H54 (cell line): ENCODE measurements around the gene LRRC71.
A peak's percentile ranks its signal among the peaks of the same experiment; 100 is the strongest.

ENCODE experiments used
- DNase-seq: peaks from one replicate; pipeline ENCODE4 v3.0.0; 2011; ENCODE audit warnings: low spot score, mixed read lengths; ENCODE audit not compliant: insufficient read length
- FAIRE-seq: peaks from 3 replicates; lab custom pipeline; 2011; peaks lifted over from hg19 to GRCh38; lab: Jason Lieb, UNC
- POLR2A ChIP-seq: IDR thresholded peaks from 2 replicates; pipeline ENCODE4 v1.6.1; 2011; ENCODE audit warnings: low read depth, mild to moderate bottlenecking, low read length

The LRRC71 gene

GRCh38 chr1:156905176-156905575 lies 15.3 kb upstream of the LRRC71 start:
- FAIRE-seq (no peak), DNase-seq (no peak)
- no peak for TF ChIP-seq POLR2A

GRCh38 chr1:156905651-156906050 lies 14.8 kb upstream of the LRRC71 start:
- TF ChIP-seq POLR2A = no peak

GRCh38 chr1:156906206-156906906 lies 14.1 kb upstream of the LRRC71 start:
- no peak for DNase-seq
- FAIRE-seq = no peak
- no peak for TF ChIP-seq POLR2A

More at GRCh38 chr1:156905651-156906050, 14.8 kb upstream of the LRRC71 start:
- FAIRE-seq (no peak), DNase-seq (no peak)

GRCh38 chr1:156908541-156908940 lies 11.9 kb upstream of the LRRC71 start:
- FAIRE-seq = no peak
- no peak for DNase-seq
- no peak for TF ChIP-seq POLR2A

- FAIRE-seq (no peak), DNase-seq (no peak)
- TF ChIP-seq POLR2A = no peak
Observed at GRCh38 chr1:156908955-156909354, 11.5 kb upstream of the LRRC71 start.

GRCh38 chr1:156909671-156910070 lies 10.8 kb upstream of the LRRC71 start:
- no peak for TF ChIP-seq POLR2A
- DNase-seq (no peak), FAIRE-seq (no peak)

GRCh38 chr1:156910309-156910782 lies 10.1 kb upstream of the LRRC71 start:
- TF ChIP-seq POLR2A = no peak
- DNase-seq (peak; percentile 59), FAIRE-seq (no peak)

- no peak for DNase-seq
- no peak for FAIRE-seq
- TF ChIP-seq POLR2A = no peak
Observed at GRCh38 chr1:156911577-156912298, 8.7 kb upstream of the LRRC71 start.

GRCh38 chr1:156912310-156912709 lies 8.1 kb upstream of the LRRC71 start:
- TF ChIP-seq POLR2A = no peak
- no peak for DNase-seq
- FAIRE-seq = no peak

GRCh38 chr1:156912861-156913808 lies 7.3 kb upstream of the LRRC71 start:
- no peak for TF ChIP-seq POLR2A
- FAIRE-seq (no peak), DNase-seq (no peak)

GRCh38 chr1:156913809-156914387 lies 6.5 kb upstream of the LRRC71 start:
- FAIRE-seq (no peak), DNase-seq (no peak)
- no peak for TF ChIP-seq POLR2A

GRCh38 chr1:156914440-156914856 lies 6.0 kb upstream of the LRRC71 start:
- no peak for FAIRE-seq
- no peak for TF ChIP-seq POLR2A
- DNase-seq = no peak

GRCh38 chr1:156921053-156921529 lies 659 bp downstream of the LRRC71 start:
- no peak for DNase-seq
- no peak for FAIRE-seq
- no peak for TF ChIP-seq POLR2A
